HG02981 (cell line): ENCODE measurements around the gene CENPP.

Experiments
- ATAC-seq: cut with Tn5 transposase; IDR thresholded peaks from one replicate; pipeline ENCODE4 v1.9.1; 2021; ENCODE audit warnings: mild to moderate bottlenecking, moderate library complexity; ENCODE audit not compliant: unreplicated experiment

The CENPP gene

GRCh38 chr9:92633614-92634278 is 308.0 kb downstream of the CENPP start:
- no peak for ATAC-seq

GRCh38 chr9:92634712-92635605 is 309.2 kb downstream of the CENPP start:
- ATAC-seq: no peak

GRCh38 chr9:92635760-92636159 is 310.0 kb downstream of the CENPP start:
- no peak for ATAC-seq

GRCh38 chr9:92636627-92637026 is 310.9 kb downstream of the CENPP start:
- no peak for ATAC-seq

DNA sequence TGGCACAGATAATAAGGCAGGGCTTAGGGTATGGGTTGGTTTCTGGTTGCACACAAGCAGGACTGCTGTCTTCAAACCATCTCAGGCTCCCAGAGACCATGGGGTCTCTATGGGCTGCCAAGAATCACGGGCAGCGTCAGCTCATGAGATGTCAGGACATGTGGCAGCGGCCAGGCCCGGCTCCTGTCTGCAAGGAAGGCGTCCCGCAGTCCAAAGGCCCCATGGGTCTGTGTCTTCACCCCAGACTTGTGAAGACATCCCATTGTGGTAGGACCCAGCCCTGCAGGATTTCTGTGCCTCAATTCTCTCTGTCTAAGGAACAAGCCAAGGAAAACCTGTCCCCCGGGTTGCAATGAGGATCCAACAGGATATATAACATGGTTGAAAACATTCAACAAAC is 311.6 kb downstream of the CENPP start:
- no peak for ATAC-seq

- ATAC-seq: no peak
These were observed 312.3 kb downstream of the CENPP start for GRCh38 chr9:92637886-92638620.

DNA sequence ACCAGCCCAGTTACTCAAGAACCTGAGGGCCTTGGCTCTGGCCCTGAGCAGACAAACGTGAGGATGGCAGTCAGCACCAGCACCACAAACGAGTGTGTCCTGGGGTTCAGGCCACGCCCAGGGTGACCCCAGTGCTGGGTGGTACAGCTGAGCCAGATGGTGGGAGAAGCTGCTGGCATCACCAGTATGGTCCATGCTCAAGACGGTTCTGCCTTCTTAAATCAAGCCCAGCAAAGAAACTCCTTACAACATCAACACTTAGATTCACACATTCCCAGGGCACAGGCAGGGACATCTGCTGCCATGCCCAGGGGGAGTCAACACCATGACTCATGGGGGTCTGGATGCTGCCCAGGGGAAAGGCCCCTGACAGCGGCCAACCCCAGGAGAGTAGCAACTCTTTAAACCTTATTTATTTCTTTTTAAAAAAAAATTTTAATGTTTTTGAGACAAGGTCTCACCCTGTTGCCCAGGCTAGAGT is 312.9 kb downstream of the CENPP start:
- no peak for ATAC-seq

DNA sequence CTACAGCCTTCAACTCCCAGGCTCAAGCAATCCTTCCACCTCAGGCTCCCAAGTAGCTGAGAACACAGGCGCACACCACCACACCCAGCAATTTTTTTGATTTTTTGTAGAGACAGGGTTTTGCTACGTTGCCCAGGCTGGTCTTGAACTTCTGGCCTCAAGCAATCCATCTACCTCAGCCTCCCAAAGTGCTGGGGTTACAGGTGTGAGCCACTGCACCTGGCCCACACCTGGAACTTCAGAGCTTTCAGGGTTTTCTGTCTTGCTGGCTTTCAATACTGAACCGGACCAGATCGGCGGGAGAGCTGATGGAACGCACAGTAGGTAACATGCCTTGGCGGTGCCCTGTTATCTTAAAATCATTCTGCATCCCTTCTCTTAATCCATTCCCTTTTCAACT is 313.4 kb downstream of the CENPP start:
- ATAC-seq: no peak

DNA sequence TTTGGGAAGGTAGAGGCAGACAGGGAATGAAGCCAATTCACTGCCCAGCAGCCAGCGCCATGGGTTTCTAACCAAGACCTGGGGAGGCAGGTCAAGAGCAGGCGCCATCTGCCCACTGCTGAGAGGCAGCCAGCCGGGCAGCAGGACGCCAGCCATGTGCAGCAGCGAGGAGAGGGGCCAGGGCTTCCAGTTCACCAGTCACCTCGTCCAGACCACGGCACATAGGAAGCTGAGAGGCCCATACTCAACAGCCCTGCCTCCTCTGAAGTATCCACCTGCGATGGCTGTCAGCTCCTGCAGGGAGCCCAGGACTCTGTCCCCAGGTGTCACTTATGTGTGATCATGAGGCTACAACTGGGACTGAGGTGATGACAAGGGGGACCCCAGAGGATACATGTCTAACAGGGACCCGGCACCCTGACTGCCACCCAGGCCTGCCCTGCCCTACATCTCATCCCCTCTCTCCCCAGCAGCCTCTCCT is 314.1 kb downstream of the CENPP start:
- ATAC-seq: no peak

- no peak for ATAC-seq
These were observed 314.8 kb downstream of the CENPP start for GRCh38 chr9:92640398-92641091.

GRCh38 chr9:92641092-92641809 is 315.5 kb downstream of the CENPP start:
- ATAC-seq: no peak

DNA sequence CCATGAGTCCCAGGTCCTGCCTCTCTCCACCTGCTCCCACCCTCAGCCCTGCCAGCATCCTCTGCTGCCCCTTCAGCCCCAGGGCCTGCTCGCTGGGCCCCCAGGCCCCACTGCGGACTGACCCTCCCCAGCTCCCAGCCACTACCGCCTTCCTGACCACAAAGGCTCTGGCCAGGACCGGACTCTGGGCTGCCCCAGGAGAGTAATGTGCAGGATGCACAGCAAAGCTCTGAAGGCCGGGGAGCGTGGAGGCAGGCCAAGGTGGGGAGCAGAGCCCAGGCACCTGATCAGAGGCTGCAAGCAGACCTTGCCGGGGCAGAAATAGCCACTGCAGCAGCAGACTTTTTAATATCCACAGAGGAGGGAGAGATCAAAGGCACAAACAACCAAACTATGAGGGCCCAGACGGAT is 316.3 kb downstream of the CENPP start:
- ATAC-seq: no peak

- no peak for ATAC-seq
These were observed 316.8 kb downstream of the CENPP start for GRCh38 chr9:92642564-92642963.

DNA sequence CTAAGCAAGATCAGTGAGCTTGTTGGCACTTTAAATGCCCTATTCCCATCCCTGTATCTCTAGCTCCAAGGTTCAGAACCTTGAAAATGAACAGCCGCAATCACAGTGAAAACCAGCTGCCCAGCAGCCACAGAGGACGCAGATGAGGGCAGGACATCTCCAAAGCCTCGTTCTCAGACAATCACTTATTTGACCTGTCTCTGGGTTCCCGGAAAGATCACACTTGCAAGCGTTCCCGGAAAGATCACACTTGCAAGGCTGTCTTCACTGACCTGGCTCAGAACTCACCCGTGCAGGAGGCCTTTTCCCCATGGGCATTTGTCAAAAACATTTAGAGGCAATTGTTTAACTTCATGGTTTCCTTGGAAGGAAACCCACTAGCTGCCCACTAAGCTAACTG is 318.5 kb downstream of the CENPP start:
- ATAC-seq: no peak

DNA sequence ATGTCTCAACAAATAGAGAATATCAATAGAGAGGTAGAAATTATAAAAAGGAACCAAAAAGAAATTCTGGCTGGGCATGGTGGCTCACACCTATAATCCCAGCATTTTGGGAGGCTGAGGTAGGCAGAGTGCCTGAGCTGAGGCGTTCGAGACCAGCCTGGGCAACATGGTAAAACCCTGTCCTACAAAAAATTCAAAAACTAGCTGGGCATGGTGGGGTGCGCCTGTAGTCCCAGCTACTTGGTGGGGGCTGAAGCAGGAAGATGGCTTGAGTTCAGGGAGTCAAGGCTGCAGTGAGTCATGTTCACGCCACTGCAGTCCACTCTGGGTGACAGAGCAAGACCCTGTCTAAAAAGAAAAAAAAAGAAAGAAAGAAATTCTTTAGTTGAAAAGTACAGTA is 319.3 kb downstream of the CENPP start:
- ATAC-seq: no peak

DNA sequence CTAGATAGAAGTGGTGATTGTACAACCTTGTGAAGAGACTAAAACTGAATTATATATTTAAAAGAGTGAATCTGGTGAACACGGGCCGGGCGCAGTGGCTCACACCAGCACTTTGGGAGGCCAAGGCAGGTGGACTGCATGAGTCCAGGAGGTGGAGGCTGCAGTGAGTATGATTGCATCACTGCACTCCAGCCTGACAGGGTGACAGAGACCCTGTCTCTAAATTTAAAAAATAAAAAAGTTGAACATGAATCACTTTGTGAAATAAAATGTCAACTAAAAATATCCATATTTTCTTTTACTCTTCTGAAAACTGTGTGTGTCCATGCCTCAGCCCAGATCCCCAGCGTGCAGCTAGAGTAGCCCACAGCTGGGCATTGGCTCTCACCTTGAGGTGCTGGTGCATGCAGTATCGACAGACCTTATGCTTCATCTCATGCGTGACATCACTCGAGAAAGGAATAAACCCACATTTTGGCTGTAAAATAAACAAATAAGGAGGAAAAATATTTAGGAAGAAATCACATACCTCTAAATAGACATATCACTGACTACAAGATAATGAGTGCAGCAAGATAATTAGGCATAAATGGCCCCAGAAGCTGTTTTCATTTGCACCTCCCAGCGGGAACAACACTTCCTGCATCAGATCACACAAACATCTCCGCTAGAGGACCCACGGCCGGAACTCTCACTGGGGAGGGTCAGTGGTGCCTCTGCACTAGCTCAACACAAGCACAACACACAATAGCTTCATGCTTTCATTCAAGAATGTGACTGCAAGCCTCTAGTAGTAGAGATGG is 322.1 kb downstream of the CENPP start:
- ATAC-seq: no peak

- ATAC-seq: no peak
These were observed 322.8 kb downstream of the CENPP start for GRCh38 chr9:92648474-92648971.

GRCh38 chr9:92649007-92649406 is 323.3 kb downstream of the CENPP start:
- ATAC-seq: no peak

- no peak for ATAC-seq
These were observed 324.5 kb downstream of the CENPP start for GRCh38 chr9:92650296-92650695.
